HEK293T (cell line): ENCODE results near the gene RBM15.

ENCODE experiments used
- CTCF ChIA-PET: fragments of 350-600 bp; formaldehyde crosslinking; extraction: SDS; loops from one replicate; lab custom pipeline; 2021; ENCODE audit warnings: antibody characterized with exemption, inconsistent platforms; lab: Yijun Ruan, JAX
- POLR2A ChIA-PET: fragments of 350-600 bp; formaldehyde crosslinking; extraction: SDS; loops from one replicate; lab custom pipeline; 2020; ENCODE audit warnings: antibody characterized with exemption, inconsistent platforms; lab: Yijun Ruan, JAX
- DNase-seq: peaks from one replicate; pipeline ENCODE4 v3.0.0; 2012; ENCODE audit warnings: mixed read lengths; ENCODE audit errors: extremely low spot score
- ARNT ChIP-seq: fragments of 450-650 bp; IDR thresholded peaks from 2 replicates; pipeline ENCODE4 v1.6.1; 2017; ENCODE audit warnings: mild to moderate bottlenecking
- BHLHE40 ChIP-seq: fragments of 450-650 bp; IDR thresholded peaks from 2 replicates; pipeline ENCODE4 v1.6.1; 2016; ENCODE audit warnings: mild to moderate bottlenecking, moderate library complexity, borderline replicate concordance
- CTBP1 ChIP-seq: fragments of 450-650 bp; IDR thresholded peaks from 2 replicates; pipeline ENCODE4 v1.6.1; 2016; ENCODE audit warnings: borderline replicate concordance
- ELF4 ChIP-seq: fragments of 450-650 bp; IDR thresholded peaks from 2 replicates; pipeline ENCODE4 v1.6.1; 2017; ENCODE audit warnings: antibody characterized with exemption
- FOXA1 ChIP-seq: fragments of 450-650 bp; IDR thresholded peaks from 2 replicates; pipeline ENCODE4 v1.6.1; 2016; ENCODE audit warnings: mild to moderate bottlenecking
- FOXK2 ChIP-seq: fragments of 450-650 bp; IDR thresholded peaks from 2 replicates; pipeline ENCODE4 v1.6.1; 2016; ENCODE audit warnings: mild to moderate bottlenecking
- FOXM1 ChIP-seq: fragments of 450-650 bp; IDR thresholded peaks from 2 replicates; pipeline ENCODE4 v1.6.1; 2017; ENCODE audit warnings: mild to moderate bottlenecking, borderline replicate concordance
- HDGF ChIP-seq: fragments of 450-650 bp; IDR thresholded peaks from 2 replicates; pipeline ENCODE4 v1.6.1; 2017; ENCODE audit warnings: antibody characterized with exemption, borderline replicate concordance
- L3MBTL2 ChIP-seq: fragments of 450-650 bp; conservative IDR thresholded peaks from 2 replicates; pipeline ENCODE4 v1.6.1; 2016; ENCODE audit warnings: mild to moderate bottlenecking
- LEF1 ChIP-seq: fragments of 450-650 bp; IDR thresholded peaks from 2 replicates; pipeline ENCODE4 v1.6.1; 2017; ENCODE audit warnings: mild to moderate bottlenecking, borderline replicate concordance
- NFRKB ChIP-seq: fragments of 450-650 bp; IDR thresholded peaks from 2 replicates; pipeline ENCODE4 v1.6.1; 2016; ENCODE audit warnings: mild to moderate bottlenecking, moderate library complexity
- SP1 ChIP-seq: fragments of 450-650 bp; IDR thresholded peaks from 2 replicates; pipeline ENCODE4 v1.6.1; 2017
- SUZ12 ChIP-seq: fragments of 450-650 bp; IDR thresholded peaks from 2 replicates; pipeline ENCODE4 v1.6.1; 2016; ENCODE audit warnings: mild to moderate bottlenecking
- TARDBP ChIP-seq: fragments of 450-650 bp; IDR thresholded peaks from 2 replicates; pipeline ENCODE4 v1.6.1; 2016
- ZNF384 ChIP-seq: fragments of 450-650 bp; IDR thresholded peaks from 2 replicates; pipeline ENCODE4 v1.6.1; 2016
- TF ChIP-seq, protein P1 (sequence below): fragments of 450-650 bp; IDR thresholded peaks from 2 replicates; pipeline ENCODE4 v1.6.1; 2016

RBM15 gene

DNA sequence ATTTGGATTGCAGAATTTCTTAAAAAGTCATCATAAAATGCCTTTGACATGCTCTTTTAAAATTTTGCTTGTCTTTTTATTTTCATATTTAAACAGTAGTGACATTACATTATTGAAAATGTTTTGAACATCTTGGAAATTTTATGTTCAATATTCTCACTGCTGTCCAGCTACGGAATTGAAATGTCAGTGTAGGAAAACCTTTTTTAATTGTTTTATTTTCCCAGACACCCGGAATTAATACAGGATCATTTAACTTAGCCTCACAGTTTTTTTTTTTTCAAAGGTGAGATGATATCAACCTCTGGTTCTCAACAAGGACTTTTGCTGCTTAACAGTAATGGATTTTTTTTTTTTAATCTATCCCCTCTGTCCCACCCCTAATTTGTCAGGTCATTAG is 4.1 kb downstream of the RBM15 start:
- no peak for DNase-seq
- TF ChIP-seq L3MBTL2 (no peak), LEF1 (no peak)
- POLR2A ChIA-PET, result no interaction called here
- CTCF ChIA-PET, result interaction anchor here (0.6 kb wide), 1 partner anchor 37 kb away, joined by 3 read pairs; no protein-coding TSS in a partner anchor

DNA sequence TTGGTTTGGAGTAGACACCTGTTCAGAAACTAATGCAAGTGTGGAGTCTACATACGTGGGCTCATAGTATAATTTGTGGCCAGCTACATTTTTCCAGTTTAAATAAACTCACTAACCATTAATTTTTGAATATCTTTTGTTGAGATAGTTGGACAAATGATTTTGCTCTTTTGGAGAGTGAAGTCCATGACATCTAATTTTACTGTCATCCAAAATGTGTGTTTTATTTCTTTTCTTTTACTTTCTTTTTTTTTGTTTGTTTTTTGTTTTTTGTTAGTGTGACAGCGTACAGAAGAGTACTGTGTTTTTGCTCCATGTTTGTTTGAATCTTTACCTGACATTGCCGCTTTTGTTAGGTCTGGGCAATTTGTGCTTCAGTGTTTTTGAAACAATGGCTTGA is 5.0 kb downstream of the RBM15 start:
- no peak for TF ChIP-seq CTBP1
- DNase-seq, result no peak
- POLR2A ChIA-PET, result no interaction called here
- CTCF ChIA-PET, result no interaction called here

DNA sequence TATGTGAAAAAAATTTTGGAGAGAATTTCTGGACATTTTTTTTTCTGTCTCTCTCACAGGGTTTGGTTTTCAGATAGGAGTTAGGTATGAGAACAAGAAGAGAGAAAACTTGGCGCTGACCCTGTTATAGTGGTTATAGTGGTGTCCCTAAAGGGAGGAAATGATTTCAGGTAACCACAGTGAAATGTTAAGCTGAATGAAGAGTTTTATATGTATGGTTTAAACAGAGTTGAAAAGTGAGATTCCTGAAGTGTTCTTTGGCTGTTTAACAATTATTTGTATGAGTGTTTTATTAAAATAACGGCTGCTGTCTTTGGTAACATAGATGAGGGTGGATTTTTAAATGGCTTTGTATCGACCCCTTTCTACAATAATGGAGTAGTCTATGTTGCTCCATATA is 6.3 kb downstream of the RBM15 start:
- CTCF ChIA-PET, result no interaction called here
- DNase-seq, result no peak
- TF ChIP-seq FOXK2, result no peak
- TF ChIP-seq ARNT, result no peak
- TF ChIP-seq, protein P1, sequence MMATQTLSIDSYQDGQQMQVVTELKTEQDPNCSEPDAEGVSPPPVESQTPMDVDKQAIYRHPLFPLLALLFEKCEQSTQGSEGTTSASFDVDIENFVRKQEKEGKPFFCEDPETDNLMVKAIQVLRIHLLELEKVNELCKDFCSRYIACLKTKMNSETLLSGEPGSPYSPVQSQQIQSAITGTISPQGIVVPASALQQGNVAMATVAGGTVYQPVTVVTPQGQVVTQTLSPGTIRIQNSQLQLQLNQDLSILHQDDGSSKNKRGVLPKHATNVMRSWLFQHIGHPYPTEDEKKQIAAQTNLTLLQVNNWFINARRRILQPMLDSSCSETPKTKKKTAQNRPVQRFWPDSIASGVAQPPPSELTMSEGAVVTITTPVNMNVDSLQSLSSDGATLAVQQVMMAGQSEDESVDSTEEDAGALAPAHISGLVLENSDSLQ, result no peak
- TF ChIP-seq BHLHE40, result no peak
- TF ChIP-seq L3MBTL2, result no peak
- TF ChIP-seq ZNF384, result no peak
- TF ChIP-seq ELF4, result no peak
- no peak for TF ChIP-seq NFRKB
- TF ChIP-seq FOXM1, result no peak
- no peak for TF ChIP-seq SUZ12
- no peak for TF ChIP-seq HDGF
- no peak for TF ChIP-seq LEF1
- no peak for TF ChIP-seq FOXA1
- TF ChIP-seq TARDBP, result no peak
- no peak for TF ChIP-seq SP1
- no peak for TF ChIP-seq CTBP1
- POLR2A ChIA-PET, result no interaction called here

DNA sequence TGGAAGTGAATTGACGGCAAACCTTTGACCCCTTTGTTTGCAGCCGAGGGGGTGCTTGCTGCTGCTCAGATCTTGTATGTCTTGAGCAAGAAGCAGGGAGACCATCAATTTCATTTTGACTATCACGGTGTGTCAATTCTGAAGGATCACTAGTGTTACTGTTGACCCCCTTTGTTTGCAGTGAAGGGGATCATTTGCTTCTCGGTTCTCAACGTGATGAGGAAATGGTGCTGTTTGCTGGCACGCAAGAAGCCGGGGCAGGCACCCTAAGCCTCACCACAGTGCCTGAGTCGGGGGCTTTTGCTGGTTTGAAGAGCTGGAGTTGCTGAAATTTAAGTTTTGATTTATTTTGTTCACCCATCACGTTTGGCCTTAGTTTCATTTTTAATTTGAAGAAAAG is 7.5 kb downstream of the RBM15 start:
- ChIA-PET POLR2A (interaction anchor here (1.4 kb wide), 1 partner anchor 8 kb away, joined by 8 read pairs; the partner anchor contains the start of gene RBM15), CTCF (interaction anchor here (0.6 to 0.8 kb wide), 3 partner anchors 16 to 183 kb away, joined by 3 to 4 read pairs (median 3); partner anchors contain the start of gene SLC16A4)
- no peak for DNase-seq

DNA sequence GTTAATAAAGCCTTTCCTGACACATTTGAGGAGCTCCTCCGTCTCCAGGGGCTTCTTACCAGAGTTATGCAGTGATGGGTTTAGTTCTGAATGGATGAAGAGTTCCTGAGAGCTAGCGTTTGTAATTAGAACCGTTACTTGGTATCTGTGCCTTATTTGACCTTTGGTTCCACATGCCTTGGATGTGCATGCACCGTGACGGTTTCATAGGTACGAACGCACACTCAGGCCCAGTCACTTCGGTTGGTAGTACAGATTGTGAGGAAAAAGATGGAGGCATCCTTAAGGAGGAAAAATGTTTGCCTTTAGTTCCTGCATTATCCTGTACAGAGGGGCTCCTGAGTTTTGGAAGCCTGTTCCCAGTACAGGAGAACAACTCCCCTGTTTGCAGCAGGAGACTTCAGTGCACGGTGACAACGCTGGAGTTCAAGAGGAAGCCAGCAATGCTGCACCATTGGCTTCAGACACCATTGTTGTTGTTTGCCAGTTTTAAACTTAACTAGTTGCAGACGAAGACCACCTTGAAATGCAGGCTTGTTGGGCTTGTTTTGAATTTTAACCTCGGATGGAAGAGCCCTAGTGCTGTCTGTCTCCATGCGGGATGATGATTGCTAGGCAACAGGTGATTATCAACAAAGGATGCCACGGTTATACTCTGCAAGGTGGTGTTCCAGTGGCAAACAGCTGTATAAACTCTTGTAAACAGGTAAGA is 8.2 kb downstream of the RBM15 start:
- ChIA-PET POLR2A (interaction anchor here (1.2 to 1.4 kb wide), 2 partner anchors 9 to 139 kb away, joined by 4 to 8 read pairs; partner anchors contain the start of gene RBM15), CTCF (interaction anchor here (0.8 kb wide), 1 partner anchor 44 kb away, joined by 3 read pairs; the partner anchor contains the start of gene SLC16A4)
- TF ChIP-seq ELF4, result no peak
- TF ChIP-seq, protein P1, result no peak
- TF ChIP-seq SP1, result no peak
- no peak for TF ChIP-seq NFRKB
- TF ChIP-seq FOXM1, result no peak
- TF ChIP-seq SUZ12, result no peak
- no peak for TF ChIP-seq BHLHE40
- no peak for TF ChIP-seq ARNT
- TF ChIP-seq FOXA1, result no peak
- no peak for TF ChIP-seq CTBP1
- TF ChIP-seq TARDBP, result no peak
- no peak for TF ChIP-seq FOXK2
- no peak for TF ChIP-seq ZNF384
- TF ChIP-seq HDGF, result no peak
- no peak for TF ChIP-seq LEF1
- TF ChIP-seq L3MBTL2, result no peak
- DNase-seq, result no peak

More for the DNA sequence above, 7.5 kb downstream of the RBM15 start:
- no peak for TF ChIP-seq NFRKB
- no peak for TF ChIP-seq CTBP1
- no peak for TF ChIP-seq LEF1
- TF ChIP-seq TARDBP, result no peak
- no peak for TF ChIP-seq ZNF384
- TF ChIP-seq FOXA1, result no peak
- no peak for TF ChIP-seq ELF4
- no peak for TF ChIP-seq HDGF

DNA sequence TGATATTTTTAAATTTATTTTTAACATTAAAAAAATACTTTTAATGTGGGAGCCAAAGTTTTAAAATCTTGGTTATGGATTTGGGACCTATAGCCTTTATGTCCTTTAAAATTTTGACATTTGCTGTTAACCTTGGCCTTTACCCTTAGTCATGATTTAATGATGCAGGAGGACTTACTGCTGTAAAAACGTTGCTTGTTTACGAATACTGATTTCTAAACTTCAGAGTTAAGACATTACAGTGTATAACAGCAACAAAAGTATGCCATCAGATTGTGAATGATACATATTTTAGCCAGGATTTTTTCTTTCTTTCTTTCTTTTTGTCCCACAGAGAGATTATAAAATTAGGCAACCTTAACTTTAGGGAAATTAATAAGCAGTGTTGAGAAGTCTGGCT is 8.9 kb downstream of the RBM15 start:
- CTCF ChIA-PET, result no interaction called here
- POLR2A ChIA-PET, result interaction anchor here (1.2 to 2.1 kb wide), 2 partner anchors 9 to 139 kb away, joined by 4 to 34 read pairs; partner anchors contain the start of gene RBM15
- TF ChIP-seq FOXK2 (no peak), L3MBTL2 (no peak), FOXM1 (no peak), ARNT (no peak), ZNF384 (no peak), TARDBP (no peak), LEF1 (no peak), SP1 (no peak), BHLHE40 (no peak), NFRKB (no peak), FOXA1 (no peak)
- TF ChIP-seq, protein P1, result no peak
- no peak for DNase-seq
